HG02840 (cell line): ENCODE results near the gene TMEM225B.
A peak's percentile ranks its signal among the peaks of the same experiment; 100 is the strongest.
"Not testable (repeated sequence)": the region's sequence is repeated elsewhere in the genome, so short reads cannot be mapped to it uniquely, and the experiment has no call there.

Source experiments
- ATAC-seq: cut with Tn5 transposase; IDR thresholded peaks from one replicate; pipeline ENCODE4 v1.9.1; 2021; ENCODE audit warnings: mild to moderate bottlenecking, moderate library complexity, moderate number of reproducible peaks; ENCODE audit not compliant: unreplicated experiment, low FRiP score

Gene TMEM225B

GRCh38 chr7:99597762-99598501 lies at the start of gene TMEM225B:
TSS of gene TMEM225B (plus strand) at chr7:99598267. CDS start at chr7:99604389, 6,122 bp downstream.
- ATAC-seq = no peak

GRCh38 chr7:99549545-99549944 lies 48.5 kb upstream of the TMEM225B start:
- not testable (repeated sequence) for ATAC-seq

- ATAC-seq = no peak
These were observed 46.7 kb upstream of the TMEM225B start for GRCh38 chr7:99551334-99551733.

- ATAC-seq = peak; percentile 79
These were observed 46.2 kb upstream of the TMEM225B start, which contains the start of gene FAM200A for GRCh38 chr7:99551767-99552463. TSS of gene FAM200A (minus strand) at chr7:99552114. CDS start at chr7:99548407, 3,707 bp downstream.

- no peak for ATAC-seq
These were observed 45.0 kb upstream of the TMEM225B start for GRCh38 chr7:99553039-99553438.

- ATAC-seq = no peak
These were observed 43.1 kb upstream of the TMEM225B start for GRCh38 chr7:99554939-99555338.

- ATAC-seq = no peak
These were observed 40.9 kb upstream of the TMEM225B start for GRCh38 chr7:99557196-99557607.

GRCh38 chr7:99557940-99558305 lies 40.1 kb upstream of the TMEM225B start:
- ATAC-seq = peak; percentile 51

- ATAC-seq = peak; percentile 88
These were observed 39.5 kb upstream of the TMEM225B start, which contains the start of gene ZNF655 for GRCh38 chr7:99558306-99559174. TSS of gene ZNF655 (plus strand) at chr7:99558642. CDS start at chr7:99560560, 1,918 bp downstream.

- no peak for ATAC-seq
These were observed 38.7 kb upstream of the TMEM225B start for GRCh38 chr7:99559175-99559915.

GRCh38 chr7:99560834-99561736 lies 37.0 kb upstream of the TMEM225B start:
- no peak for ATAC-seq

GRCh38 chr7:99561737-99562051 lies 36.4 kb upstream of the TMEM225B start:
- no peak for ATAC-seq

- ATAC-seq = no peak
These were observed 35.8 kb upstream of the TMEM225B start for GRCh38 chr7:99562114-99562784.

GRCh38 chr7:99562832-99563231 lies 35.2 kb upstream of the TMEM225B start:
- no peak for ATAC-seq

- no peak for ATAC-seq
These were observed 34.4 kb upstream of the TMEM225B start for GRCh38 chr7:99563650-99564049.

- not testable (repeated sequence) for ATAC-seq
These were observed 29.3 kb upstream of the TMEM225B start for GRCh38 chr7:99568770-99569169.

GRCh38 chr7:99571768-99572167 lies 26.3 kb upstream of the TMEM225B start:
- ATAC-seq = no peak

GRCh38 chr7:99573257-99573656 lies 24.8 kb upstream of the TMEM225B start:
- ATAC-seq = no peak

GRCh38 chr7:99576251-99576650 lies 21.8 kb upstream of the TMEM225B start:
- ATAC-seq = no peak
